IMR-90 (cell line): ENCODE measurements around the gene ELOA. TPM values are rescaled to one million over a fixed set of nuclear protein-coding genes. Genes with fewer than 3 reads are reported as not detected.

Experiments
- ATAC-seq: fragments of 200-7000 bp; cut with Tn5 transposase; 2 replicates; pipeline ENCODE4 v1.9.1; 2020; ENCODE audit warnings: low read depth, mild to moderate bottlenecking, moderate library complexity
- BruUV-seq: library from RNA; stranded (reverse); fragments of 400-500 nt; replicated peaks from 2 replicates; lab custom pipeline; 2021; lab: Mats Ljungman, UMichigan
- CTCF ChIA-PET: fragments of 300-600 bp; formaldehyde crosslinking; extraction: SDS; loops from one replicate; lab custom pipeline; 2021; ENCODE audit warnings: antibody characterized with exemption; lab: Yijun Ruan, JAX
- POLR2A ChIA-PET: fragments of 300-600 bp; sonication (Branson Sonifier 250); formaldehyde crosslinking; loops from one replicate; lab custom pipeline; 2022; ENCODE audit warnings: antibody characterized with exemption; ENCODE audit not compliant: unreplicated experiment; lab: Charles Lee
- DNase-seq: peaks from one replicate; pipeline ENCODE4 v3.0.0; 2013
- H2AFZ ChIP-seq: replicated peaks from 2 replicates; pipeline ENCODE3; 2013; ENCODE audit warnings: low read length, mild to moderate bottlenecking; ENCODE audit not compliant: poor library complexity
- H2AK5ac ChIP-seq: 2 replicates; pipeline ENCODE4 v1.6.1; 2013; ENCODE audit warnings: low read depth, low read length, inconsistent platforms
- H2AK9ac ChIP-seq: replicated peaks from 2 replicates; pipeline ENCODE3; 2013; ENCODE audit warnings: mild to moderate bottlenecking, low read depth, low read length, moderate library complexity; ENCODE audit not compliant: poor library complexity
- H2BK120ac ChIP-seq: 2 replicates; pipeline ENCODE4 v1.6.1; 2013; ENCODE audit warnings: low read depth, low read length, inconsistent platforms
- H2BK15ac ChIP-seq: 3 replicates; pipeline ENCODE4 v1.6.1; 2013; ENCODE audit warnings: low read depth, low read length, inconsistent platforms
- H2BK20ac ChIP-seq: 2 replicates; pipeline ENCODE4 v1.6.1; 2013; ENCODE audit warnings: low read depth, mild to moderate bottlenecking, inconsistent platforms, low read length, moderate library complexity
- H2BK5ac ChIP-seq: 2 replicates; pipeline ENCODE4 v1.6.1; 2013; ENCODE audit warnings: mild to moderate bottlenecking, low read depth, low read length, inconsistent platforms; ENCODE audit not compliant: poor library complexity, severe bottlenecking
- H3K14ac ChIP-seq: replicated peaks from 2 replicates; pipeline ENCODE4 v1.6.1; 2013; ENCODE audit warnings: low read depth, low read length, inconsistent platforms
- H3K18ac ChIP-seq: 2 replicates; pipeline ENCODE4 v1.6.1; 2013; ENCODE audit warnings: low read depth, low read length, control low read depth
- H3K23ac ChIP-seq: 2 replicates; pipeline ENCODE4 v1.6.1; 2013; ENCODE audit warnings: low read depth, low read length, inconsistent platforms
- H3K27ac ChIP-seq: 2 replicates; pipeline ENCODE4 v1.5.1; 2013; ENCODE audit warnings: mild to moderate bottlenecking, control low read depth, low read length; ENCODE audit not compliant: insufficient read depth
- H3K27me3 ChIP-seq: 2 replicates; pipeline ENCODE4 v1.6.1; 2013; ENCODE audit warnings: low read length; ENCODE audit not compliant: control insufficient read depth, insufficient read depth
- H3K36me3 ChIP-seq: 2 replicates; pipeline ENCODE4 v1.6.1; 2013; ENCODE audit warnings: low read length, mixed read lengths; ENCODE audit not compliant: control insufficient read depth, insufficient read depth
- H3K4ac ChIP-seq: 2 replicates; pipeline ENCODE4 v1.6.1; 2013; ENCODE audit warnings: low read depth, low read length, inconsistent platforms
- H3K4me1 ChIP-seq: 2 replicates; pipeline ENCODE4 v1.6.1; 2013; ENCODE audit warnings: low read length, mixed read lengths; ENCODE audit not compliant: control insufficient read depth, insufficient read depth
- H3K4me2 ChIP-seq: 2 replicates; pipeline ENCODE4 v1.6.1; 2013; ENCODE audit warnings: low read depth, mild to moderate bottlenecking, control low read depth, low read length, moderate library complexity
- H3K4me3 ChIP-seq: 2 replicates; pipeline ENCODE4 v1.5.1; 2013; ENCODE audit warnings: low read depth, mild to moderate bottlenecking, control low read depth, low read length, moderate library complexity; ENCODE audit not compliant: insufficient read depth
- H3K56ac ChIP-seq: 2 replicates; pipeline ENCODE4 v1.6.1; 2013; ENCODE audit warnings: low read length, inconsistent platforms; ENCODE audit not compliant: insufficient read depth; ENCODE audit errors: extremely low read depth
- H3K79me1 ChIP-seq, 2 experiments: 2 replicates each; pipeline ENCODE4 v1.6.1; 2013; ENCODE audit warnings: low read length in 2 of 2, inconsistent platforms in 1 of 2, low read depth in 1 of 2
- H3K9ac ChIP-seq: 2 replicates; pipeline ENCODE4 v1.6.1; 2013; ENCODE audit warnings: low read depth, low read length, control low read depth
- H3K9me1 ChIP-seq: 2 replicates; pipeline ENCODE4 v1.6.1; 2013; ENCODE audit warnings: low read length, inconsistent platforms; ENCODE audit not compliant: insufficient read depth
- H3K9me3 ChIP-seq: 2 replicates; pipeline ENCODE4 v1.6.1; 2013; ENCODE audit warnings: low read length; ENCODE audit not compliant: control insufficient read depth, insufficient read depth
- H4K20me1 ChIP-seq: 2 replicates; pipeline ENCODE4 v1.6.1; 2013; ENCODE audit warnings: low read length, inconsistent platforms; ENCODE audit not compliant: insufficient read depth
- H4K5ac ChIP-seq: 2 replicates; pipeline ENCODE4 v1.6.1; 2013; ENCODE audit warnings: mild to moderate bottlenecking, low read depth, low read length, control low read depth
- H4K8ac ChIP-seq, 2 experiments: 2 replicates each; pipeline ENCODE4 v1.6.1; 2013; ENCODE audit warnings: low read depth in 2 of 2, low read length in 2 of 2, control low read depth in 1 of 2, inconsistent platforms in 1 of 2
- H4K91ac ChIP-seq: 2 replicates; pipeline ENCODE4 v1.6.1; 2013; ENCODE audit warnings: low read depth, low read length, inconsistent platforms; ENCODE audit not compliant: insufficient read depth
- BHLHE40 ChIP-seq: fragments of 150-350 bp; IDR thresholded peaks from 2 replicates; pipeline ENCODE4 v1.6.1; 2016; ENCODE audit warnings: mild to moderate bottlenecking, low read depth, low read length
- CEBPB ChIP-seq: IDR thresholded peaks from 2 replicates; pipeline ENCODE4 v1.6.1; 2012; ENCODE audit warnings: low read depth, low read length, improper control_type of control experiment
- CHD1 ChIP-seq: IDR thresholded peaks from 2 replicates; pipeline ENCODE4 v1.6.1; 2012; ENCODE audit warnings: low read depth, low read length, improper control_type of control experiment
- CTCF ChIP-seq: conservative IDR thresholded peaks from 2 replicates; pipeline ENCODE4 v1.5.1; 2012; ENCODE audit warnings: mild to moderate bottlenecking, low read depth, low read length, improper control_type of control experiment
- FOS ChIP-seq: fragments of 150-350 bp; IDR thresholded peaks from 2 replicates; pipeline ENCODE4 v1.6.1; 2016; ENCODE audit warnings: low read depth, low read length
- MAFK ChIP-seq: IDR thresholded peaks from 2 replicates; pipeline ENCODE4 v1.6.1; 2012; ENCODE audit warnings: low read depth, low read length, improper control_type of control experiment
- MAZ ChIP-seq: IDR thresholded peaks from 2 replicates; pipeline ENCODE4 v1.6.1; 2012; ENCODE audit warnings: low read depth, mild to moderate bottlenecking, low read length, improper control_type of control experiment, moderate library complexity, borderline replicate concordance
- MXI1 ChIP-seq: IDR thresholded peaks from 2 replicates; pipeline ENCODE4 v1.6.1; 2012; ENCODE audit warnings: low read depth, mild to moderate bottlenecking, low read length, moderate library complexity, borderline replicate concordance
- POLR2A ChIP-seq: IDR thresholded peaks from 2 replicates; pipeline ENCODE4 v1.6.1; 2012; ENCODE audit warnings: mild to moderate bottlenecking, low read depth, low read length
- RAD21 ChIP-seq: IDR thresholded peaks from 2 replicates; pipeline ENCODE4 v1.6.1; 2012; ENCODE audit warnings: low read length, improper control_type of control experiment
- RCOR1 ChIP-seq: IDR thresholded peaks from 2 replicates; pipeline ENCODE4 v1.6.1; 2012; ENCODE audit warnings: mild to moderate bottlenecking, low read length, improper control_type of control experiment; ENCODE audit not compliant: insufficient replicate concordance
- RFX5 ChIP-seq: IDR thresholded peaks from 2 replicates; pipeline ENCODE4 v1.8.0; 2012; ENCODE audit warnings: low read depth, mild to moderate bottlenecking, low read length, moderate library complexity
- SMC3 ChIP-seq: fragments of 150-350 bp; IDR thresholded peaks from 2 replicates; pipeline ENCODE4 v1.6.1; 2016; ENCODE audit warnings: low read depth, mild to moderate bottlenecking, antibody characterized with exemption, low read length, moderate library complexity
- USF2 ChIP-seq: fragments of 150-350 bp; IDR thresholded peaks from 2 replicates; pipeline ENCODE4 v1.6.1; 2017; ENCODE audit warnings: mild to moderate bottlenecking, antibody characterized with exemption, low read length, low read depth
- WGBS, 2 experiments: methylation state at CpG; one replicate each; pipeline versions ENCODE4 v1.1.5 to v1.1.7; 2013; ENCODE audit warnings: missing lambda C conversion rate in 2 of 2; ENCODE audit not compliant: insufficient read length in 1 of 2; ENCODE audit errors: extremely low coverage in 2 of 2; 5-methylcytosine and 5-hydroxymethylcytosine counted together
- dilution Hi-C: fragments of 300-500 bp; cut with HindIII; formaldehyde crosslinking; loops from one replicate; pipeline ENCODE4 v1.14.3; 2018; ENCODE audit warnings: low sequenced_read_pairs; ENCODE audit not compliant: unreplicated experiment
- in situ Hi-C: fragments of 300-500 bp; cut with MboI; formaldehyde crosslinking; loops from 3 replicates; pipeline ENCODE4 v1.14.3; 2019; ENCODE audit warnings: low sequenced_read_pairs, inconsistent platforms, mixed read lengths
- intact Hi-C: fragments of 100-400 bp; cut with micrococcal nuclease; formaldehyde crosslinking; loops from 2 replicates; pipeline ENCODE4 v1.10.0; 2022
- polyA plus RNA-seq, 3 experiments: library from polyadenylated mRNA; depleted of rRNA; stranded (reverse); fragments of >200 nt; gene quantifications; 2 replicates each; pipeline ENCODE4 v1.2.3, GENCODE V29; 2012; ENCODE audit warnings: low replicate concordance in 1 of 3
- total RNA-seq: library from RNA; depleted of rRNA; stranded (reverse); fragments of >200 nt; gene quantifications from 2 replicates; pipeline ENCODE4 v1.2.3, GENCODE V29; 2012

ELOA gene
- total and polyA plus RNA-seq, 2 of the 4 experiments (the other 2 are of a cell fraction): 22.9 to 40.7 TPM

GRCh38 chr1:23772049-23772853 is 29.0 kb downstream of the ELOA start:
- Histone ChIP-seq H2AFZ (peak overlapping the region; percentile 77), H3K9me3 (no peaks in the 10 kb centered on the region), H3K9me1 (0 out of 2 replicates have a peak, but pooled peaks cover 3% of the 10 kb centered on the region), H2BK5ac (no peak overlapping the region), H3K4ac (no peak overlapping the region), H3K9ac (no peak overlapping the region), H3K23ac (no peak overlapping the region), H3K4me2 (peak overlapping the region; percentile 40; the same call in 1 of the 2 replicates), H3K27ac (no peak overlapping the region), H2BK120ac (no peak overlapping the region), H3K27me3 (no peaks in the 10 kb centered on the region), H4K8ac (no peak overlapping the region), H3K56ac (no peak overlapping the region), H2BK15ac (no peak overlapping the region), H3K4me3 (no peak overlapping the region), H3K18ac (no peak overlapping the region), H3K14ac (no peak overlapping the region), H2AK5ac (no peak overlapping the region), H4K91ac (no peak overlapping the region), H4K20me1 (no peaks in the 10 kb centered on the region), H4K5ac (no peak overlapping the region), H2BK20ac (no peak overlapping the region), H3K36me3 (peaks cover 11% of the 10 kb centered on the region; the same call in 1 of the 2 replicates), H3K4me1 (0 out of 2 replicates have a peak, but pooled peaks cover 2% of the 10 kb centered on the region), H2AK9ac (peak overlapping the region; percentile 1), H3K79me1 (peaks cover 3 to 18% of the 10 kb centered on the region in 2 experiments)
- peak; percentile 76 for DNase-seq
- in situ Hi-C loops: no loop called here
- BruUV-seq: no TSS peak
- intact Hi-C loops: loop anchor here (1.0 to 5.0 kb wide), 3 partner anchors 80 to 144 kb away; partner anchors contain the start of gene FUCA1
- WGBS, 2 experiments: 4% methylated on average over 4 of the region's 14 CpGs; no CpG with 5 or more reads in 1 of the 2 experiments
- dilution Hi-C loops: no loop called here
- POLR2A ChIA-PET: no interaction called here
- 0 out of 2 replicates have a peak, but pooled peaks have one; percentile 3 for TF ChIP-seq MAFK
- TF ChIP-seq CHD1: no peak
- no peak for TF ChIP-seq MXI1
- TF ChIP-seq MAZ: no peak
- TF ChIP-seq POLR2A: no peak
- no peak for TF ChIP-seq RFX5
- no peak for TF ChIP-seq RCOR1
- TF ChIP-seq USF2: no peak
- TF ChIP-seq RAD21: peak; percentile 86
- no peak for TF ChIP-seq CEBPB
- peak; percentile 90 for TF ChIP-seq CTCF
- peak; percentile 84 for TF ChIP-seq SMC3
- no peak for TF ChIP-seq FOS
- no peak for TF ChIP-seq BHLHE40
- CTCF ChIA-PET: interaction anchor here (0.5 to 1.3 kb wide), 11 partner anchors 12 to 1755 kb away, joined by 3 to 8 read pairs (median 5); partner anchors contain the start of genes LYPLA2 and RPL11
- ATAC-seq: peak; percentile 100
